ENCODE measurements around the gene ADARB1.

DNA sequence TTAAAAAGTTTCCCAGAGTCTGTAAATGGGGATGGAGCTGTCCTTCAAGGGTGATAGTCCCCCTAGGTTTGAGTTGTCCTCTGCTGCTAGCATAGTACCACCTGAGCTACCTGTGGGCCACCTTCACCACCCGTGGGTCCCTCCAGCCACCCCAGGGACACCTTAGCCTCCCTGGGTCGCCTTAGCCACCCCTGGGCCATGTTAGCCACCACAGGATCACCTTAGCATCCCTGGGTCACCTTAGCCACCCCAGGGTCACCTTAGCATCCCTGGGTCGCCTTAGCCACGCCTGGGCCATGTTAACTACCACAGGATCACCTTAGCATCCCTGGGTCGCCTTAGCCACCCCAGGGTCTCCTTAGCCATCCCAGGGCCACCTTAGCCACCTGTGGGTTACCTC is 67.1 kb downstream of the ADARB1 start:
- TF ChIP-seq POLR2A (IDR thresholded peaks at IDR 0.05; ENCODE audit: low read depth, low read length), result no peak
- TF ChIP-seq POLR2AphosphoS5 (IDR thresholded peaks at IDR 0.05; ENCODE audit: low read depth, low read length), result no peak

Data from GM12892 (cell line).